ENCODE results near the gene DNAJB13.

The DNAJB13 gene

GRCh38 chr11:73972620-73973449 is 22.0 kb downstream of the DNAJB13 start:
- WGBS (ENCODE audit: extremely low coverage, insufficient coverage, insufficient read length): no CpG with 5 or more reads among the region's 11 CpGs

GRCh38 chr11:73974604-73975478 is 24.0 kb downstream of the DNAJB13 start:
- H3K9me3 ChIP-seq (ENCODE audit: insufficient read depth, low read depth, low read length): no peaks in the 10 kb centered on the region
- H3K4me1 ChIP-seq (ENCODE audit: control insufficient read depth in 1 of 2, insufficient read depth in 2 of 2, low read length in 2 of 2): no peaks in the 10 kb centered on the region
- peaks cover 18 to 37% of the 10 kb centered on the region in 2 experiments for H3K36me3 ChIP-seq (ENCODE audit: control insufficient read depth in 1 of 2, insufficient read depth in 2 of 2, low read length in 2 of 2)
- H2AFZ ChIP-seq (ENCODE audit: insufficient read depth, low read length, poor library complexity): no peak overlapping the region
- 100% methylated on average over 1 of the region's 13 CpGs for WGBS (ENCODE audit: extremely low coverage, insufficient coverage, insufficient read length)
- H3K18ac ChIP-seq (ENCODE audit: low read length): no peak overlapping the region
- DNase-seq: no peak
- no peaks in the 10 kb centered on the region for H3K27me3 ChIP-seq (ENCODE audit: insufficient read depth, low read length)
- H3K23ac ChIP-seq (ENCODE audit: low read length): no peak overlapping the region
- no peaks in the 10 kb centered on the region for H3K79me2 ChIP-seq (ENCODE audit: control insufficient read depth, insufficient read depth, low read length, poor library complexity)
- H2AK5ac ChIP-seq (ENCODE audit: low read length): no peak overlapping the region
- H3K9ac ChIP-seq (ENCODE audit: low read length): no peak overlapping the region
- no peak overlapping the region for H3K14ac ChIP-seq (ENCODE audit: low read length)
- no peak overlapping the region for H4K8ac ChIP-seq (ENCODE audit: low read depth, low read length)
- H3K4me2 ChIP-seq (ENCODE audit: low read length): no peak overlapping the region
- no peak overlapping the region for H4K91ac ChIP-seq (ENCODE audit: low read depth, low read length)
- H3K4me3 ChIP-seq (ENCODE audit: low read depth, low read length): no peak overlapping the region
- H3K79me1 ChIP-seq (ENCODE audit: low read length): no peaks in the 10 kb centered on the region
- H4K12ac ChIP-seq (ENCODE audit: low read depth, low read length): no peak overlapping the region
- H2BK12ac ChIP-seq (ENCODE audit: low read length): no peak overlapping the region
- no peak overlapping the region for H2BK120ac ChIP-seq (ENCODE audit: insufficient read depth, low read length, poor library complexity)
- no peak overlapping the region for H3K27ac ChIP-seq (ENCODE audit: low read depth, low read length)
- no peak overlapping the region for H3K4ac ChIP-seq (ENCODE audit: low read depth, low read length)
- no peak overlapping the region for H2BK5ac ChIP-seq (ENCODE audit: low read depth, low read length, poor library complexity)

More at GRCh38 chr11:73972620-73973449, 22.0 kb downstream of the DNAJB13 start:
- Histone ChIP-seq H3K79me2 (ENCODE audit: control insufficient read depth, insufficient read depth, low read length, poor library complexity) (no peaks in the 10 kb centered on the region), H4K12ac (ENCODE audit: low read depth, low read length) (no peak overlapping the region), H3K27me3 (ENCODE audit: insufficient read depth, low read length) (no peaks in the 10 kb centered on the region), H3K4me1 (ENCODE audit: control insufficient read depth in 1 of 2, insufficient read depth in 2 of 2, low read length in 2 of 2) (no peaks in the 10 kb centered on the region), H3K18ac (ENCODE audit: low read length) (no peak overlapping the region), H4K91ac (ENCODE audit: low read depth, low read length) (no peak overlapping the region), H3K79me1 (ENCODE audit: low read length) (no peaks in the 10 kb centered on the region), H3K9me3 (ENCODE audit: insufficient read depth, low read depth, low read length) (no peaks in the 10 kb centered on the region), H3K4ac (ENCODE audit: low read depth, low read length) (no peak overlapping the region), H3K23ac (ENCODE audit: low read length) (no peak overlapping the region), H3K4me2 (ENCODE audit: low read length) (no peak overlapping the region), H3K9ac (ENCODE audit: low read length) (no peak overlapping the region), H2AK5ac (ENCODE audit: low read length) (no peak overlapping the region), H4K8ac (ENCODE audit: low read depth, low read length) (no peak overlapping the region), H3K14ac (ENCODE audit: low read length) (no peak overlapping the region), H3K36me3 (ENCODE audit: control insufficient read depth in 1 of 2, insufficient read depth in 2 of 2, low read length in 2 of 2) (peaks cover 14 to 28% of the 10 kb centered on the region in 2 experiments), H2AFZ (ENCODE audit: insufficient read depth, low read length, poor library complexity) (no peak overlapping the region), H2BK120ac (ENCODE audit: insufficient read depth, low read length, poor library complexity) (no peak overlapping the region), H3K27ac (ENCODE audit: low read depth, low read length) (no peak overlapping the region), H2BK12ac (ENCODE audit: low read length) (no peak overlapping the region), H2BK5ac (ENCODE audit: low read depth, low read length, poor library complexity) (no peak overlapping the region), H3K4me3 (ENCODE audit: low read depth, low read length) (no peak overlapping the region)
- no peak for DNase-seq

- Histone ChIP-seq H4K91ac (ENCODE audit: low read depth, low read length) (no peak overlapping the region), H4K12ac (ENCODE audit: low read depth, low read length) (no peak overlapping the region), H3K9ac (ENCODE audit: low read length) (no peak overlapping the region), H3K79me1 (ENCODE audit: low read length) (no peaks in the 10 kb centered on the region), H2AFZ (ENCODE audit: insufficient read depth, low read length, poor library complexity) (no peak overlapping the region), H3K36me3 (ENCODE audit: control insufficient read depth in 1 of 2, insufficient read depth in 2 of 2, low read length in 2 of 2) (peaks cover 18 to 37% of the 10 kb centered on the region in 2 experiments), H3K27me3 (ENCODE audit: insufficient read depth, low read length) (no peaks in the 10 kb centered on the region), H3K23ac (ENCODE audit: low read length) (no peak overlapping the region), H2BK5ac (ENCODE audit: low read depth, low read length, poor library complexity) (no peak overlapping the region), H3K18ac (ENCODE audit: low read length) (no peak overlapping the region), H2AK5ac (ENCODE audit: low read length) (no peak overlapping the region), H2BK12ac (ENCODE audit: low read length) (no peak overlapping the region), H3K9me3 (ENCODE audit: insufficient read depth, low read depth, low read length) (no peaks in the 10 kb centered on the region), H3K4ac (ENCODE audit: low read depth, low read length) (no peak overlapping the region), H3K4me1 (ENCODE audit: control insufficient read depth in 1 of 2, insufficient read depth in 2 of 2, low read length in 2 of 2) (peaks cover 0 to 5% of the 10 kb centered on the region in 2 experiments), H3K27ac (ENCODE audit: low read depth, low read length) (no peak overlapping the region), H3K4me2 (ENCODE audit: low read length) (no peak overlapping the region), H3K79me2 (ENCODE audit: control insufficient read depth, insufficient read depth, low read length, poor library complexity) (no peaks in the 10 kb centered on the region), H2BK120ac (ENCODE audit: insufficient read depth, low read length, poor library complexity) (no peak overlapping the region), H4K8ac (ENCODE audit: low read depth, low read length) (no peak overlapping the region), H3K14ac (ENCODE audit: low read length) (no peak overlapping the region), H3K4me3 (ENCODE audit: low read depth, low read length) (no peak overlapping the region)
- DNase-seq: no peak
- no CpG with 5 or more reads among the region's 6 CpGs for WGBS (ENCODE audit: extremely low coverage, insufficient coverage, insufficient read length)
Observed at GRCh38 chr11:73975479-73975757, 24.6 kb downstream of the DNAJB13 start.

- Histone ChIP-seq H3K27ac (ENCODE audit: low read depth, low read length) (no peak overlapping the region), H4K12ac (ENCODE audit: low read depth, low read length) (no peak overlapping the region), H2AFZ (ENCODE audit: insufficient read depth, low read length, poor library complexity) (no peak overlapping the region), H2BK5ac (ENCODE audit: low read depth, low read length, poor library complexity) (no peak overlapping the region), H3K4me2 (ENCODE audit: low read length) (no peak overlapping the region), H3K27me3 (ENCODE audit: insufficient read depth, low read length) (no peaks in the 10 kb centered on the region), H3K4ac (ENCODE audit: low read depth, low read length) (no peak overlapping the region), H3K9ac (ENCODE audit: low read length) (no peak overlapping the region), H3K9me3 (ENCODE audit: insufficient read depth, low read depth, low read length) (no peaks in the 10 kb centered on the region), H2BK120ac (ENCODE audit: insufficient read depth, low read length, poor library complexity) (no peak overlapping the region), H3K79me2 (ENCODE audit: control insufficient read depth, insufficient read depth, low read length, poor library complexity) (no peaks in the 10 kb centered on the region), H4K8ac (ENCODE audit: low read depth, low read length) (no peak overlapping the region), H3K14ac (ENCODE audit: low read length) (no peak overlapping the region), H4K91ac (ENCODE audit: low read depth, low read length) (no peak overlapping the region), H3K4me3 (ENCODE audit: low read depth, low read length) (no peak overlapping the region), H2AK5ac (ENCODE audit: low read length) (no peak overlapping the region), H3K79me1 (ENCODE audit: low read length) (no peaks in the 10 kb centered on the region), H3K4me1 (ENCODE audit: control insufficient read depth in 1 of 2, insufficient read depth in 2 of 2, low read length in 2 of 2) (peaks cover 0 to 11% of the 10 kb centered on the region in 2 experiments), H2BK12ac (ENCODE audit: low read length) (no peak overlapping the region), H3K23ac (ENCODE audit: low read length) (no peak overlapping the region), H3K36me3 (ENCODE audit: control insufficient read depth in 1 of 2, insufficient read depth in 2 of 2, low read length in 2 of 2) (peaks cover 18 to 37% of the 10 kb centered on the region in 2 experiments), H3K18ac (ENCODE audit: low read length) (no peak overlapping the region)
- no CpG with 5 or more reads among the region's 14 CpGs for WGBS (ENCODE audit: extremely low coverage, insufficient coverage, insufficient read length)
- DNase-seq: no peak
Observed at GRCh38 chr11:73976451-73977151, 25.8 kb downstream of the DNAJB13 start.

All from trophoblast cell (in vitro differentiated cells and primary cell).